NCI-H2029 (cell line): ENCODE data around the gene SLC7A7.
"Not testable (repeated sequence)": the region's sequence is repeated elsewhere in the genome, so short reads cannot be mapped to it uniquely, and the experiment has no call there.

Experiments
- DNase-seq: peaks from one replicate; lab custom pipeline; 2025; lab: John Stamatoyannopoulos, UW

SLC7A7 gene

GRCh38 chr14:22753586-22753985 is 61.6 kb downstream of the SLC7A7 start:
- no peak for DNase-seq

GRCh38 chr14:22752422-22752821 is 62.8 kb downstream of the SLC7A7 start:
- DNase-seq: no peak

GRCh38 chr14:22748631-22749068 is 66.6 kb downstream of the SLC7A7 start:
- DNase-seq: peak; percentile 13

GRCh38 chr14:22748206-22748605 is 67.0 kb downstream of the SLC7A7 start:
- DNase-seq: no peak

DNA sequence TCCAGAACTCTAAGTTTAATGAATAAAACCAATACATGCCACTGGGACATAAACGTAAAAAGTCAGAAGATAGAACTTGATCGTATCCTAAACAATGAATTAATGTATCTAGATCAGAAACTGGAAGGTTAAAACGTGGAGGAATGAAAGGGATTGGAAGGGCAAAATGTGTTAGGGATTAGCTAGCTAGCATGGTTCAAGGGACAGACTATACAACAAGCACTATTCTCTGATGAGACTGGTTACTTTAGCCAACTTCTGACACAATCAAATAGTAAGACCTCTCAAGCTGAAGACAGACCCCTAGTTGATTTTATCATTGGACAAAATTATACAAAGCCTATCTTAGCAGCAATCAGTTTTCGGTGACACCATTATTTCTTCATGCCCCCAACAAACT is 67.5 kb downstream of the SLC7A7 start:
- DNase-seq: no peak

DNA sequence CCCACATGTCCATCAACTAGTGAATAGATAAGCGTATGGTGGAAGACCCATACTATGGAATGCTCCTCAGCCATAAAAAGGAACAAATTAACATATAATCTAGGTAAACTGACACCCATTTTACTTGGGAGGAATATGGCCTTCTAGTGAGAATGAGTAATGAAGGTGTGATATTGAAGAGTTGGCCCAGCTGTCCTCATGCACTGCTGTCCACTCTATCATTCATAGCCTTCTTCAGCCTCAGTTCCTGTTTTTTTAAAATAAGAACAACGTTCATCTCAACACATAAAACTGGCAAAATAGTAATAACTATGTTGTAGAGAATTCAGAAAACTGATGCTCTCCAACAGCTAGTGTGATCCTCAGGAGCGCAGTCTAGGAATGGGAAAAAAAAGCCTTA is 75.2 kb downstream of the SLC7A7 start:
- no peak for DNase-seq

GRCh38 chr14:22739423-22739822 is 75.8 kb downstream of the SLC7A7 start:
- no peak for DNase-seq

- no peak for DNase-seq
These were observed 78.2 kb downstream of the SLC7A7 start for GRCh38 chr14:22737052-22737451.

DNA sequence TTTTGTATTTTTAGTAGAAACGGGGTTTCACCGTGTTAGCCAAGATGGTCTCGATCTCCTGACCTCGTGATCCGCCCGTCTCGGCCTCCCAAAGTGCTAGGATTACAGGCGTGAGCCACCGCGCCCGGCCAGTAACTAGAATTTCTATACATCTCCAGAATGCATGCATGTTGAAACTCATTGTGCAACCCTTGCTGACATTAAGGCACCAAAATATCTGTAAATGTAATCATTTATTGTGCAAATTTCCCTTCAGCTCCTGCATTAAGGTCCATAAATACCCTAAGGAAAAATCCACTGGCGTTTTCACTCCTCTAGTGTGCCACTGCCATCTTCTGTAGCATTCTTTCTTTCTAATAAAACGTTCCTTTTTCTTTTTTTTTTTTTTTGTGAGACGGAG is 78.9 kb downstream of the SLC7A7 start:
- DNase-seq: not testable (repeated sequence)

GRCh38 chr14:22735096-22735495 is 80.1 kb downstream of the SLC7A7 start:
- DNase-seq: no peak

- no peak for DNase-seq
These were observed 81.4 kb downstream of the SLC7A7 start for GRCh38 chr14:22733829-22734228.

DNA sequence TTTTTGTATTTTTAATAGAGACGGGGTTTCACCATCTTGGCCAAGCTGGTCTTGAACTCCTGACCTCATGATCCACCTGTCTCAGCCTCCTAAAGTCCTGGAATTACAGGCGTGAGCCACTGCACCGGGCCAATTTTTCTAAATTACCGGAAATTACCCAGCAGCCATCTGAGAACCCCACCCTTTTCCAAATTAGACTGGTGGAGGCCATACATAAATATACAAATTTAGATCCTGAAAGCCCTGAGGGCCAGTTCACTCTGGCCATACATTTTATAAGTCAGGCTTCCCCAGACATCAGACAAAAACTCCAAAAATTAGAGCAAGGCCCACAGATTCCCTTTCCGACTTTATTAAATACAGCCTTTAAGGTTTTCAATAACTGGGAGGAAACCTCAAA is 83.2 kb downstream of the SLC7A7 start:
- not testable (repeated sequence) for DNase-seq

DNA sequence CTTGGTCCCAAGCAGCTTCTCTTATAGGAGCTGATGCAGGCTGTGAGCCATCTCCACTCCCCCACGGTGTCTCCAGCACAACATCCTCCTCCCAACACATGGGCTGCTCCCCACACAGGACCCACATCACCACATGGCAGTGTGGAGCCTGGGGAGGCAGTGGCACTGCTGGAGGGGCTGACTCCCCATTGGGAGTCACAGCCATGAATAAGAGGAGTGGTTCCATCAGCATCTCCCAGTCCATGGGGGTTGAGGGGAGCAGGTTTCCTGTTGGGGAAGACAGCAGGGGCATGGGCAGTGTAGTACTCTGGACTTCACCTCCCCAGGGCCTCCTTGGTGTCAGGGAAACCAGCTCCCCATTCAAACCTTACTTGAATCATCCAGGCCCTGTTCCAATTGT is 89.2 kb downstream of the SLC7A7 start:
- DNase-seq: no peak

DNA sequence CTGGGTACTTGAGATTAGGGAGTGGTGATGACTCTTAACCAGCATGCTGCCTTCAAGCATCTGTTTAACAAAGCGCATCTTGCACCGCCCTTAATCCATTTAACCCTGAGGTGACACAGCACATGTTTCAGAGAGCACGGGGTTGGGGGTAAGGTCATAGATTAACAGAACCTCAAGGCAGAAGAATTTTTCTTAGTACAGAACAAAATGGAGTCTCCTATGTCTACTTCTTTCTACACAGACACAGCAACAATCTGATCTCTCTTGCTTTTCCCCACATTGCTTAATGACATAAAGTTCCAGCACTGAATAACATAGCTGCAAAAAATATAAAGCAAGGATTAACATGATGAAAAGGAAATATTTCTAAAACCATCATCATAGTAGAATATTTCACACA is 89.9 kb downstream of the SLC7A7 start:
- not testable (repeated sequence) for DNase-seq

GRCh38 chr14:22724847-22725246 is 90.4 kb downstream of the SLC7A7 start:
- not testable (repeated sequence) for DNase-seq

DNA sequence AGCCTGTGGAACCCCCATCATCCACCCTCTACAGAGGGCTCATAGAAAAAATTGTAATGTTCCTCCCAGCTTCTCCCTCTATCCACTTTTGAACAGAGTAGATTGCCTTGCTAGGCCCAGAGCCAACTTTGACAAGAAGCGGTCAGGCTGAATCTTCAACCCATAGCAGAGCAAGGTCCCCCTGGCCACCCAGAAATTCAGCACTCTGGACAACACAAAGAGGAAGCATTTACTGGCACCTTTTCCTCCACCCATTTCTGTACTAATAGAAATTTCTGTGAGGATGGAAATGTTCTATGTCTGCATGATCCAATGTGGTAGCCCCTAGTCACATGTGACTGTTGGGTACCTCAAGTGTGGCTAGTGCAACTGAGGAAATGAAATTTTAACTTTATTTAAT is 91.4 kb downstream of the SLC7A7 start:
- no peak for DNase-seq
